GM21423 (cell line): ENCODE measurements around the gene OPN1SW.

Experiments
- ATAC-seq: cut with Tn5 transposase; IDR thresholded peaks from one replicate; pipeline ENCODE4 v1.9.1; 2021; ENCODE audit warnings: mild to moderate bottlenecking, moderate library complexity; ENCODE audit not compliant: unreplicated experiment

OPN1SW gene

GRCh38 chr7:128735436-128735835, 40.2 kb downstream of the OPN1SW start:
- no peak for ATAC-seq

- ATAC-seq, result no peak
Measured at GRCh38 chr7:128734890-128735289, 40.7 kb downstream of the OPN1SW start.

GRCh38 chr7:128733278-128733645, 42.3 kb downstream of the OPN1SW start:
- ATAC-seq, result no peak

- no peak for ATAC-seq
Measured at GRCh38 chr7:128732521-128733277, 42.9 kb downstream of the OPN1SW start.

GRCh38 chr7:128731184-128731583, 44.4 kb downstream of the OPN1SW start:
- no peak for ATAC-seq

- no peak for ATAC-seq
Measured at GRCh38 chr7:128729494-128729893, 46.1 kb downstream of the OPN1SW start.

GRCh38 chr7:128728598-128728997, 47.0 kb downstream of the OPN1SW start:
- ATAC-seq, result no peak

GRCh38 chr7:128727239-128727638, 48.4 kb downstream of the OPN1SW start:
- ATAC-seq, result no peak

- ATAC-seq, result no peak
Measured at GRCh38 chr7:128726737-128727072, 48.9 kb downstream of the OPN1SW start.

- ATAC-seq, result no peak
Measured at GRCh38 chr7:128726059-128726736, 49.4 kb downstream of the OPN1SW start.

- ATAC-seq, result no peak
Measured at GRCh38 chr7:128725531-128725930, 50.1 kb downstream of the OPN1SW start.

- no peak for ATAC-seq
Measured at GRCh38 chr7:128724743-128725142, 50.9 kb downstream of the OPN1SW start.
